GM12874 (cell line): Measurements from ENCODE around the gene TWF2.

Experiments used
- CTCF ChIP-seq: IDR thresholded peaks from 2 replicates; pipeline ENCODE4 v1.5.1; 2011; ENCODE audit warnings: low read depth, mild to moderate bottlenecking, control low read depth, low read length, moderate library complexity; ENCODE audit not compliant: insufficient read depth

The TWF2 gene

GRCh38 chr3:52253314-52254304 is 14.7 kb upstream of the TWF2 start:
- TF ChIP-seq CTCF, result no peak

GRCh38 chr3:52250122-52250521 is 11.2 kb upstream of the TWF2 start:
- TF ChIP-seq CTCF, result no peak

GRCh38 chr3:52249683-52250082 is 10.7 kb upstream of the TWF2 start:
- TF ChIP-seq CTCF, result no peak

- TF ChIP-seq CTCF, result no peak
These were observed 10.0 kb upstream of the TWF2 start for GRCh38 chr3:52248816-52249547.

- TF ChIP-seq CTCF, result no peak
These were observed 9.2 kb upstream of the TWF2 start for GRCh38 chr3:52248165-52248541.

GRCh38 chr3:52247409-52248164 is 8.6 kb upstream of the TWF2 start:
- no peak for TF ChIP-seq CTCF
